Pulmonary artery endothelial cell (primary cell): ENCODE measurements around the gene PRRG2. TPM values are rescaled to one million over a fixed set of nuclear protein-coding genes. Genes with fewer than 3 reads are reported as not detected.
A peak's percentile ranks its signal among the peaks of the same experiment; 100 is the strongest.

Source experiments
- DNase-seq: peaks from one replicate; pipeline ENCODE4 v3.0.0-alpha.2; 2011; ENCODE audit warnings: low read depth, low spot score
- total RNA-seq: library from RNA; depleted of rRNA; stranded (reverse); fragments of >200 nt; gene quantifications from 2 replicates; pipeline ENCODE4 v1.2.3, GENCODE V29; 2014

The PRRG2 gene
- total RNA-seq, result 3.1 and 4.1 TPM in 2 replicates

DNA sequence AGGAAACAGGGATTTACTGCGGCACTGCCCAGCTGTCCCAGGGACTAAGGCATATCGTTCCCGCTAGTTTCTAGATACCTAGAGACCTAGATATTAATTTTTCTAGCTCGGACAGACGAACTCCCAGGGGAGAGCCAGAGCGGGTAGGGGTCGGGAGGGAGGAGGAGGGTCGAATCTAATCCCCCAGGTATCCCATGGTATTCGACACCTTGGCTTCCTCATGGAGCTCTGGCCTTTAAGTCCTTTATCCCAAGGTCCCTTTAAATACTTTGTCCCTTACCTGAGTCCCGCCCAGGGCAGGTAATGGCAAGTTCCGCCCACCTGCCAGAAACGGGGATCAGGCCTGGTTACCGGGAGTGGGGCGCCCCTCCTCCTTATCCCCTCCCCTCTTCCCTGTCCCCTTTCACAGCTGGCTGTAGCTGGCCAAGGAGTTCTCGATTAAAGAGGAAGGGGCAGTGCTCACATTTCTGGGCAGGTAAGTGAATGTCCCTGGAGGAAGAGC is at the start of gene PRRG2:
Gene PRRG2, plus strand, starts transcription at position 310 of the 502 bp plus-strand sequence. CDS start 1,904 bp downstream, outside the sequence.
- DNase-seq, result no peak

DNA sequence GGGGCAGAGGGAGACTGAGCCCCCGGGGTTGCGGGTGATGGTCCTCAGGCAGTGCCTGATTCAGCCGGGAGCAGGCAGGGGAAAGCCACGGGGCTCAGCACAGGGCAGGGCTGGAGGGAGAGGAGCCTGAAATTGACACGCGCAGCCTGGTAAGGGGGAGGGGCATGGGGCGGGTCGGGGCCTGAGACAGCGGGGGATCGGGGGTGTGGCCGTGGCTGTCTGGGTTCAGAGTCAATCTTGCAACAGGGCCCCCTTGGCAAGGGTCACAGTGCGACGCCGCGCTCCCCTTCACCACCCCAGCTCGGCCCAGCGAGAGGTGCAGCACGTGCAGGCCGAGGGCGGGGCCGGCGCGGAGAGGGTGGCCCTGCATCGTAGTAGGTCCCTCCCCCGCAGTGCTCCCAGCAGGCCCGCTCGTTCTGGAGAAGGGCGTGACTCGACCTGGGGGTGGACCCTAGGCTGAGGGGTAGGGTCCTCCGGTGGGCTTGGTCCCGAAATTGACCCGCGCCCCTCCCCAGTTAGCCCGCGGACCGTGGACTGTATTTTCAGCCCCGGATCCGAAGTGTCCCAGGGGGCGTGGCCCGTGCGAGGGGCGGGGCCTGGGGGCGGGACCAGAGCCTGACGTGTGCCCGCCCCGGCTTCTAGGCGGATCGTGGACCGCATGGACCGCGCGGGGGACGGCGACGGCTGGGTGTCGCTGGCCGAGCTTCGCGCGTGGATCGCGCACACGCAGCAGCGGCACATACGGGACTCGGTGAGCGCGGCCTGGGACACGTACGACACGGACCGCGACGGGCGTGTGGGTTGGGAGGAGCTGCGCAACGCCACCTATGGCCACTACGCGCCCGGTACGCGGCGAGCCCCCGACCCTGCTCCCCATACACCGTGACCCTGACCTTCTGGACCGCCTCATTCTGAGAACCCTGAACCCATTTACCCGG is 47.3 kb upstream of the PRRG2 start:
- no peak for DNase-seq

DNA sequence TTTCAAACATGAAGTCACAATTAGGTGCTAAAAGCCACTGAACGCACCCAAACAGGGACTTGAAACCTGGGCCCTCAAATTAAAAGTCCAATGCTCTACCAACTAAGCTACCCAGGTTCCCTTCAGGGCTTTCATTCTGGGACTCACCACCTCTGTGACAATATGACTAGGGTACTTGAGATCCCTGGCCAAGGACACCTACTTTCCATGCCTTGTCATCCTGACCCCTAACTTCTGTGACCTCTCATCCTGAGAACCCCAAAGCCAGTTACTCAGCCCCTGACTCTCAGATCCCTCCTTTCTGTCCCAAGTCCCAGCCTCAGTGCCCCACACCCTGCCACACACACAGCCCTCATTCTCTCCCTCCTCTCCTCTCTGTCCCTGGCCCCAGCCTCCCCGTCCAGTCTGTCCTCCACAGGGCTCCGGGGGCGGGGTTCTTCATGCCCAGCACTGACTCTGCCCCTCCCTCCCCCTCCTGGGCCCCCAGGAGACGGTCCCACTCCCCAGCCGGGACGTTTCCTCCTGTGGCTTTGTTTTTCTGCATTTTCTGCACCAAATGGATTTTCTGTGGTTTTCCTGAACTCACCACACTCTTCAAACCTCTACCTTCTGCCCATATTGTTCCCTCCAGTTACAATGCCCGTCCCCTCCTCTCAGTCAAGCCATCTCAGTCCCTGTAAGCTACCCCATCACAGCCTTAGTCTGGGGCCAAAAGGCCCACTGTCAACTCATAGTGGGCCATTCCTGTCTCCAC is 46.3 kb upstream of the PRRG2 start:
- DNase-seq, result no peak

DNA sequence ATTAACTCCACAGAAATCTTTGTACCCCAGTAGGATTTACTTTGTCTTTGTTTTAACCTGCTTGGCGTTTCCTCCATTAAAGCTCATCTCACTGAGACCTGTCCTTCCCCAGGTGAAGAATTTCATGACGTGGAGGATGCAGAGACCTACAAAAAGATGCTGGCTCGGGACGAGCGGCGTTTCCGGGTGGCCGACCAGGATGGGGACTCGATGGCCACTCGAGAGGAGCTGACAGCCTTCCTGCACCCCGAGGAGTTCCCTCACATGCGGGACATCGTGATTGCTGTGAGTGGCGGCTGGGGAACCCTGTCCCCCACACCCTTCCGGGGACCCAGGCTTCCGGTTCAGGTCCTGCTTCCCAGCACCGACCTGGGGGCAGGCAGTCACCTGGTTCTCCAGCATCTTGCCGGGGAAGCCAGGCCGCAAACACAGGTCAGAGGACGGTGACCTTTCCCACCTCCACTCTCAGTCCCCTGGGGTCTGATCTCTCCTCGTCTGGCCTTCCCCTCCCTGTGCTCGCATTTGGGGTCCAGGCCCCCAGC is 44.1 kb upstream of the PRRG2 start:
- no peak for DNase-seq

DNA sequence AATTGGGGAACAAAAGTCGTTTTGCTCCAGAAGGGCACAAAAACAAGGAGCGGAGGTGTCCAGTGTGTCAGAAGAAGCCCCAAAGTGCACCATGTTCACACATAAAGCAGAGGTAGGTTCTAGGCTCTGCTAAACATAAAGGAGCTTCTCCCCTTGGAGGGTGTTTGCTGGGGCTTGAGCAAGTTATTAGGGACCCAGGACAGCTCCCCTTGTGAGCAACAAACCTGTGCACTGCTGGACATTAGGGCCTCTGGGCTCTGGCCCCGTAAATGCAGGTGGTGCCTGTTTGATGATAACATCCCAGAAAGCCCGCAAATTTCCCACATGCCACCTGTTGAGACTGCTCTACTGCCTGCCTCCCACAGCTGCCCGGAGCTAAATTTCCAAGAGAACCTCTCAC is 42.5 kb upstream of the PRRG2 start:
- DNase-seq, result no peak

DNA sequence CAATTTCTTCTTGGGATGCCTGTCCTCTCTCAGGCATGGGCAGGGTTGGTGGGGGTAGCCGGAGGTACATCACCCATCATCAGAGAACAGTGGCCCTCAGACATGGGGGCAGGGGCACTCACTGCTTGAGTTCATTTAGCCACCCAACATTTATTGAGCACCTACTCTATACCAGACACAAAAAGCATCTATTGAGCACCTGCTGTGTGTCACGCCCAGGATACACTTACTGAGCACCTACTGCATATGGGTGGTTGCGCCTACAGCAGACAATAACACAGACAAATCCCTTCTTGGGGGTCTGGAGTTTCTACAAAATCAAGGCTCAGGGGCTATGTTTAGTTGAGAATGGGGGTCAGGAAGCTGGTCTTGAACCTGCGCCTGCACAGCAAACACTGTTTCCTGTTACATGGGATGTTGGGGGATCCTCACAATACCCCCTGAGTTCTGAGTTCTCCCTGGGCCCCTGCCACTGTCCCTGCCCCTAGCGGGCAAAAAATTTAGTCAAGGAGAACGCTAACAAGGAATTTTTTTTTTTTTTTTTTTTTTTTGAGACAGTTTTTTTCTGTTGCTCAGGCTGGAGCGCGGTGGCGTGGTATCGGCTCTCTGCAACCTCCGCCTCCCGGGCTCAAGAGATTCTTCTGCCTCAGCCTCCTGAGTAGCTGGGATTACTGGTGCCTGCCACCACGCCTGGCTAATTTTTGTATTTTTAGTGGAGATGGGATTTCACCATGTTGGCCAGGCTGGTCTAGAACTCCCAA is 41.7 kb upstream of the PRRG2 start:
- no peak for DNase-seq

DNA sequence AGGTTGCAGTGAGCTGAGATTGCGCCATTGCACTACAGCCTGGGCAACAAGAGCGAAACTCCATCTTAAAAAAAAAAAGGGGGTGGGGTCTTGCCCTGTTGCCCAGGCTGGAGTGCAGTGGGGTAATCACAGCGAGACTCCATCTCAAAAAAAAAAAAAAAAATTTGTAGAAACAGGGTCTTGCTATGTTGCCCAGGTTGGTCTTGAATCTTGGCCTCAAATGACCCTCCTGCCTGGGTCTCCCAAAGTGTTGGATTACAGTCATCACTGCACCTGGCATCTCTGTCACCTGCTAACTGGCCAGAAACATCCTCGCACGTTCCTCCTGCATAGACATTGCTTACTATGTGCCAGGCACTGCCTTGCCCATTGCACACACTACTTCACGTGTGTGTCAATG is 39.2 kb upstream of the PRRG2 start:
- DNase-seq, result no peak

DNA sequence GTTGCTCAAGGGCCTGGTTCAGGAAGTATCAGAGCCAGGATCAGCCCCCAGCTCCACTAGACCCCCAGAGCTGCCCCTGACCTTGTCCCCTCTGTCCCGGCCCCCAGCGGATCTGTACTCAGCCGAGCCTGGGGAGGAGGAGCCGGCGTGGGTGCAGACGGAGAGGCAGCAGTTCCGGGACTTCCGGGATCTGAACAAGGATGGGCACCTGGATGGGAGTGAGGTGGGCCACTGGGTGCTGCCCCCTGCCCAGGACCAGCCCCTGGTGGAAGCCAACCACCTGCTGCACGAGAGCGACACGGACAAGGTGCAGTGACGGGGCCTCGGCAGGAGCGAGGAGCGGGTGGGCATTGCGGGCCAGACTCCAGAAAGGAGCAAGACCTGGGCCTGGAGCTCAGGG is 38.7 kb upstream of the PRRG2 start:
- DNase-seq, result no peak

DNA sequence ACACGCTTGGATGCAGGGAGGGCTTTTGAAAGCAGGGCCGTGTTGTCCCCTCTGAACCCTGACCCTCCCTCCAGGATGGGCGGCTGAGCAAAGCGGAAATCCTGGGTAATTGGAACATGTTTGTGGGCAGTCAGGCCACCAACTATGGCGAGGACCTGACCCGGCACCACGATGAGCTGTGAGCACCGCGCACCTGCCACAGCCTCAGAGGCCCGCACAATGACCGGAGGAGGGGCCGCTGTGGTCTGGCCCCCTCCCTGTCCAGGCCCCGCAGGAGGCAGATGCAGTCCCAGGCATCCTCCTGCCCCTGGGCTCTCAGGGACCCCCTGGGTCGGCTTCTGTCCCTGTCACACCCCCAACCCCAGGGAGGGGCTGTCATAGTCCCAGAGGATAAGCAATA is 38.1 kb upstream of the PRRG2 start:
- DNase-seq, result no peak

DNA sequence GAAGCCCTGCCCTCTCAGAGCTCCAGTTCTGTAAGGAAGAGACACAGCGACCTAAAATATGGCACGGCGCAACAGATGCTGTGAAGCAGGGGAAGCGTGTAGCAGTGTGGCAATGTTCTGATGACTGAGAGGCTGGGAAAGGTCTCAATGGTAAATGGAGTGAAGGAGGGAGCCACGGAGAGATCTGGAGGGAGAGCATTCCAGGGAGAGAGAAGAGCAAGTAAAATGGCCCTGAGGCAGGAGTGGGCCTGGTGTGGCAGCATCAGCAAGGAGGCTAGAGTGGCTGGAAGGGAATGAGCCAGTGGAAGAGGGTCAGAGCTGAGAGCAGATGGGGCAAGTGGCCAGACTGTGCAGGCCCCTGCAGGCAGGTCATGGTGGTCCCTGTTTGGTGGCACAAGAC is 37.0 kb upstream of the PRRG2 start:
- DNase-seq, result no peak

DNA sequence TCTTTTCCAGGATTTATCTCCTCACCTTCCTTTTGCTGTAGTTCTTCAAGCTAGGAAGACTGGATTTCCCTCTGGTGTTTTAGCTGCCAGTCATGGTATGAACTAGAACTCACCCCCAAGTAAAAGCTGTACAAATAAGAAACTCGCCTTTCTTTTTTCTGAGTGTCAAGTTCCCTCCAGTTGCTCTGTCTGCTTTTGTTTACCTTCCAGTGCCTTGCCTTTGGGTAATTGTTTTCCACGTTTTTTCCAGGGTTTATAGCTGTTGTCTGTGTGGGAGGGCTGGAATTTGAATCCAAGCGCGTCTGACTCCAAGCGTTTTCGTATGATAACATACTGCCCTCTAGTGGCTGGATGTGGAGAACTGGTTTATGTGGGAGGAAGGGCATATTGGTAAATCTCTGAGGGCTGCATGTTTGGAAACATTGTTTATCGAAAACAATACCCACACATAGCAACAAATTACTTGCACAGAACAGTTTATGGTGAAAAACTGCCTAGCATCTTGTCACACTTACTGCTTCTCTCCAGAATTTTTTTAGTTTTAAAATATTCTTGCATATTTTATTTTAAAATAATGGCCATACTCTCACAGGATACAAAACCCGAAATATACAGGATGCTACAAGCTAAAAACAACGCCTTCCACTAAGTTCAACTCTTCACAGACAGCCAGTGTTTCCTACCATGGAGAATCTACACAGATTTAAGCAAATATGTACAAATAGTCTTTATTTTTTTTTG is 34.1 kb upstream of the PRRG2 start:
- peak; percentile 64 for DNase-seq

DNA sequence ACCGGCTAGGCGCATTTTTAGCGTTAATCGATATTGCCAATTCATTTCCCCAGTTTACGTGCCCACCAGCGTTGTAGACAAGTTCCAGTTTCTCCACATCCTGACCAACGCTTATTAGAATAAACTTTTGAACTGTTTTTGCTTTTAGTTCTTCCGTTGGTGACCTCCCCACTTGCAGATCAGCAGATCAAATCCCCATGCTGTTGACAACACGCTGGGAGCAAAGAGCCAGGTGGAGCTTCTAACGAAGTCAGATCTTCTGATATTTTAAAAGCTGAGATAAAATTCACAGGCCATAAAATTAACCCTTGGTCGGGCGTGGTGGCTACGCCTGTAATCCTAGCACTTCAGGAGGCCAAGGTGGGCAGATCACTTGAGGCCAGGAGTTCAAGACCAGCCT is 32.1 kb upstream of the PRRG2 start:
- DNase-seq, result no peak

DNA sequence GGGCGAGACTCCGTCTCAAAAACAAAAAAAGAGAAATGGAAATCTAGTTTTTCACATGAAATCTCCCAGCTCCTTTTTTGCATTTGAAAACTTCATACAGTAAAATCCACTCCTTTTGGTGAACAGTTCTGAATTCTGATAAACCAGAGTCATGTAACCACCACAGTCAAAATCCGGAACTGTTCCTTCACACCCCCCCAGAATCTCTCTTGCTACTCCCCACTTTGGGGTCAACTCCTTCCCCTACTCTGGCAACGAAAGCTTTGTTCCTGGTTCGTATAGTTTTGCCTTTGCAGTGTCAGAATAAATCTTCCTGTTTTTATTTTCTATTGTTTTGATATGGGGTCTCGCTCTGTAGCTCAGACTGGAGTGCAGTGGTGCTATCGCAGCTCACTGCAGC is 29.6 kb upstream of the PRRG2 start:
- no peak for DNase-seq

DNA sequence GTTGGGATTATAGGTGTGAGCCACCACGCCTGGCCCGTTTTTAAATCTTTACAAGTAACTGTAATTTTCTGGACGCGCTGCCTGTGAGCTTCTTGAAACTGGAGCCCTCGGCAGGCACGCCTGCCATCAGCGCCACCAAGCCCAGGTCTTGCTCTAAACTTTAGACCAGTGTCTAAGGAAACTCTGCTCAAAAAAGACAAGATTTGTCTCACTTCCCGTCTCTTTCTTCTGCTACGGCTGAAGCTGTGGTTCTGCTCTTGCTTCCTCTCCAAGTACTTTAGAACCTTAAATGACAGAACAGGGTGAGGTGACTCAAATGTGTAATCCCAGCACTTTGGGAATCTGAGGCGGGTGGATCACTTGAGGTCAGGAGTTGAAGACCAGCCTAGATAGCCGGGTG is 28.4 kb upstream of the PRRG2 start:
- no peak for DNase-seq

DNA sequence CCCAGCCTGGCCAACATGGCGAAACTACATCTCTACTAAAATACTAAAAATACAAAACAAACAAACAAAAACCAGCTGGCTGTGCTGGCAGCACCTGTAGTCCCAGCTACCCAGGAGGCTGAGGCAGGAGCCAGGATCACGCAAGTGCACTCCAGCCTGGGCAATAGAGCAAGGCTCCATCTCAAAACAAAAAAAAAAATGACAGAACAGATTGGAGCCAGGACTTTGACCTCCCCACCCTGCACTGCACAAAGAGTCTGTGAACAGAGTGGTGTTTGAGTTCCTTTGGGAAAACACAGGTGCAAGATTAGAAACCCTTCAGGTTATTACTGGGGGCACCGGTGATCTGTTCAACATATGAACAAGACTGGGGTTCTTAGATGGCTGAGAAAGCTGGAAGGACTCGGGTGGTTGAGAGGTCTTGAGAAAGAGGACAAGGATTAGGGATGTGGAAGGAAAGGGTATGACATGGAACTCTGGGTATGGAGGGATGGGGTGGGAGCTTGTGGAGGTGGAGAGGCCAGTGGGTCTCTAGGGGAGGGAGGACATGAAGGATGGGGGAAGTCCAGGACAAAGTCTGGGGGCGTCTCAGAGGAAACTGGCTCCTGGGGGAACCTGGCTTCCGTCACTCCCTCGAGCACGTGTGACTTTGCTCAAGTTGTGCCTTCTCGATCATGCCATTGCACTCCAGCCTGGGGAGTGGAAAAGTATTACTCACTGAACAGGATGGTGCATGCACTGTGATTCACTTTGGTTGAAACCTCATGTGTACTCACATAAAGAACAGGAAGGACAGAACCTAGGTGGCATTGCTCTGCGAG is 27.5 kb upstream of the PRRG2 start:
- peak; percentile 39 for DNase-seq

DNA sequence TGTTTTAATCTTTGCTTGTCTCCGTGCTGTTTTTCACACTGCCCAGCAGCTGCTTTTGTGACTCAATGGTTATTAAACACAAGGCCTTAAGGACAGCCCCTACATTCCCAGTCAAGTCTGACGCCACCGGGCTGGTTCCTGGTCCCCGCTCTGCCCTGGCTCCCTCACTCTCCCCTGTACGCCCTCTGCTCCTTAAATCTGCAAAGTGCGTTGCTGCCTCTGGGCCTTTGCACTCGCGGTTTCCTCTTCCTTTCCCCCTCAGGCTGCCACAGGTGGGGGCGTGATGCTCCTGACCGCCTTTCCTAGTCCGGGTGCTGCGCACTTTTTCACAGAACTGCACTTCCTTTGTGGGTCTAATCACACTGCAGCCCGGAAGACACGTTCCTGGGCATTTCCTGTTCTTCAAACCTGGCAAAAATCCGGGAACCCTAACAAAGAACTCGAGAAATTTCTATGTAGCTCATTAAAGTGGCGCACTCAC is 26.4 kb upstream of the PRRG2 start:
- peak; percentile 95 for DNase-seq

DNA sequence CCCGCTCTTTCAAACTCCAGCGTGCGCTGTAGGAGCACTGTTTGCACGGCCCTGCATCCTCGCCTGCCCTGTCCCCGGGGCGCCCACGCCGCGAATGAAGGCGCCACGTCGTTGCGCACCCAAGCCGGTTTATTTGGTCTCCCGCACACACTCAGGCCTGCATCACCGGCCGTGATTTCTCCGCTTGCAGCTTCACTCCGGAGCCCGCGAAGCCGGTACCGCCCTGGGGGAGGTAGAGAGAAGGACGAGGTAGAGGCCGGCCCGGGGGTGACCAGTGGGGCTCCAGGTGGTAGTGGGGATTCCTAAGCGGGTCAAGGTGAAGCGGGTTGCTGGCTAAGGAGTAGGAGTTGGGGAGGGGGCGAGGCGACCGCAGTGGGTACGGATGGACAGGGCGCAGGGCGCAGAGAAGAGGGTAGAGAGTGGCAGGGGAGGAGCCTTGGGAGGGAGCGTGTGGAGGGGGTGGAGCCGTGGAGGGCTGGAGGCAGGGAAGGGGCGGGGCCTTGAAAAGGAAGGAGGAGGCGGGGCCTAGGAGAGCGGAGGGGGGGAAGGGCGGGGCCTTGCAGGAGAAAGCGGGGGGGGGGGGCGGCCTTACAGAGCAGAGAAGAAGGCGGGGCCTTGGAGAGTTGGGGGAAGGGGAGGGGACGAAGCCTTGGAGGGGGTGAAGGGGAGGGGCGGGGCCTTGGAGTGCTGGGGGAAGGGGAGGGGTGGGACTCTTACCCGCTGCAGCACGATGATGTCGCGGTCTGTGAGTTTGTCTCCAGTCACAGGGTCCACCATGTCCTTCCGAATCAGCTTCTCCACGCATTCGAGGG is 25.3 kb upstream of the PRRG2 start:
- no peak for DNase-seq
